Measurements from ENCODE around the gene GPSM3.

The GPSM3 gene

GRCh38 chr6:32190911-32191677 lies 1.3 kb downstream of the GPSM3 start:
- TF ChIP-seq CTCF (IDR thresholded peaks at IDR 0.05; ENCODE audit: poor library complexity, severe bottlenecking), result no peak
- H3K36me3 ChIP-seq (ENCODE audit: low read depth), result peaks cover 18% of the 10 kb centered on the region
- no peak for DNase-seq (ENCODE audit: low spot score)
- H3K27me3 ChIP-seq (ENCODE audit: insufficient read depth, poor library complexity, severe bottlenecking), result no peaks in the 10 kb centered on the region
- peak overlapping the region; percentile 81 for H3K27ac ChIP-seq (ENCODE audit: poor library complexity, severe bottlenecking)
- peaks cover 11% of the 10 kb centered on the region for H3K4me1 ChIP-seq (ENCODE audit: insufficient read depth, poor library complexity, severe bottlenecking)
- no peak overlapping the region for H3K4me3 ChIP-seq (ENCODE audit: severe bottlenecking)
- H3K9me3 ChIP-seq (ENCODE audit: severe bottlenecking), result no peaks in the 10 kb centered on the region
- no peak for ATAC-seq (ENCODE audit: low read depth)

- Histone ChIP-seq H3K9me3 (ENCODE audit: severe bottlenecking) (no peaks in the 10 kb centered on the region), H3K4me3 (ENCODE audit: severe bottlenecking) (peak within 1 kb of the TSS; percentile 70), H3K4me1 (ENCODE audit: insufficient read depth, poor library complexity, severe bottlenecking) (peaks cover 11% of the 10 kb centered on the region), H3K36me3 (ENCODE audit: low read depth) (peaks cover 18% of the 10 kb centered on the region), H3K27ac (ENCODE audit: poor library complexity, severe bottlenecking) (peak within 1 kb of the TSS; percentile 81), H3K27me3 (ENCODE audit: insufficient read depth, poor library complexity, severe bottlenecking) (no peaks in the 10 kb centered on the region)
- DNase-seq (ENCODE audit: low spot score), result no peak
- ATAC-seq (ENCODE audit: low read depth), result peak; percentile 56
- TF ChIP-seq CTCF (IDR thresholded peaks at IDR 0.05; ENCODE audit: poor library complexity, severe bottlenecking), result no peak
Observed at GRCh38 chr6:32190054-32190851, 2.2 kb downstream of the GPSM3 start, which contains the start of gene PBX2. PBX2 (minus strand) TSS chr6:32190202; CDS start chr6:32189915, 287 bp downstream.

- no peak for DNase-seq (ENCODE audit: low spot score)
- no peak for TF ChIP-seq CTCF (IDR thresholded peaks at IDR 0.05; ENCODE audit: poor library complexity, severe bottlenecking)
- Histone ChIP-seq H3K27me3 (ENCODE audit: insufficient read depth, poor library complexity, severe bottlenecking) (no peaks in the 10 kb centered on the region), H3K27ac (ENCODE audit: poor library complexity, severe bottlenecking) (peak overlapping the region; percentile 81), H3K4me1 (ENCODE audit: insufficient read depth, poor library complexity, severe bottlenecking) (peaks cover 10% of the 10 kb centered on the region), H3K36me3 (ENCODE audit: low read depth) (peaks cover 18% of the 10 kb centered on the region), H3K4me3 (ENCODE audit: severe bottlenecking) (peak overlapping the region; percentile 70), H3K9me3 (ENCODE audit: severe bottlenecking) (no peaks in the 10 kb centered on the region)
- no peak for ATAC-seq (ENCODE audit: low read depth)
Observed at GRCh38 chr6:32189742-32190053, 2.7 kb downstream of the GPSM3 start.

- H3K27me3 ChIP-seq (ENCODE audit: insufficient read depth, poor library complexity, severe bottlenecking), result no peaks in the 10 kb centered on the region
- TF ChIP-seq CTCF (IDR thresholded peaks at IDR 0.05; ENCODE audit: poor library complexity, severe bottlenecking), result no peak
- DNase-seq (ENCODE audit: low spot score) (no peak), ATAC-seq (ENCODE audit: low read depth) (no peak)
- peak overlapping the region; percentile 70 for H3K4me3 ChIP-seq (ENCODE audit: severe bottlenecking)
- peak overlapping the region; percentile 81 for H3K27ac ChIP-seq (ENCODE audit: poor library complexity, severe bottlenecking)
- H3K36me3 ChIP-seq (ENCODE audit: low read depth), result peaks cover 21% of the 10 kb centered on the region
- H3K4me1 ChIP-seq (ENCODE audit: insufficient read depth, poor library complexity, severe bottlenecking), result peaks cover 9% of the 10 kb centered on the region
- H3K9me3 ChIP-seq (ENCODE audit: severe bottlenecking), result no peaks in the 10 kb centered on the region
Observed at GRCh38 chr6:32189069-32189741, 3.2 kb downstream of the GPSM3 start.

Measured in RWPE2 (cell line).